ENCODE results near the gene NTSR1.

NTSR1 gene

DNA sequence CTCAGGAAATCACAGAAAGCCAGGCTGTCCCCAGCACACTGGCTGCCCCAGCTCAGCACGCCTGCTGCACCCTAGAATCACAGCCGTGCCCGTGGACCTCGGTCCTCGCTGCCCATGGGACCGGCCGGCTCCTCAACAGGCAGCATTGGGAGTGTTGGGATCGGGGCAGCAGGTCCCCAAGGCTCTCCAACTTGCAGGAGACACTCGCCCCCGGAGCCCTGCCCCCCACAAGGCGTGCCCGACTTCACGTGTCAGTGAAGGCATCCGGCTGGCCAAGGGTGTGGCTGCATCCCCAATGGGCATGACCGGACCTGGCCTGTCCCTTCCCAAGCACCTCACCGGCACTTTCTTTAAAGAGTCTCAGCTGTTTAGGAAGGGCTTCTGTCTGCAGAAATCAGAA lies 3.0 kb upstream of the NTSR1 start:
- no peaks in the 10 kb centered on the region for H3K36me3 Mint-ChIP-seq (ENCODE audit: low read depth)
- peaks cover 15% of the 10 kb centered on the region for H3K4me1 Mint-ChIP-seq (ENCODE audit: low read depth)
- H3K4me3 Mint-ChIP-seq: no peak overlapping the region
- no peaks in the 10 kb centered on the region for H3K9me3 Mint-ChIP-seq
- DNase-seq: no peak
- no peak overlapping the region for H3K27ac Mint-ChIP-seq
- H3K27me3 Mint-ChIP-seq: peaks cover 30% of the 10 kb centered on the region

DNA sequence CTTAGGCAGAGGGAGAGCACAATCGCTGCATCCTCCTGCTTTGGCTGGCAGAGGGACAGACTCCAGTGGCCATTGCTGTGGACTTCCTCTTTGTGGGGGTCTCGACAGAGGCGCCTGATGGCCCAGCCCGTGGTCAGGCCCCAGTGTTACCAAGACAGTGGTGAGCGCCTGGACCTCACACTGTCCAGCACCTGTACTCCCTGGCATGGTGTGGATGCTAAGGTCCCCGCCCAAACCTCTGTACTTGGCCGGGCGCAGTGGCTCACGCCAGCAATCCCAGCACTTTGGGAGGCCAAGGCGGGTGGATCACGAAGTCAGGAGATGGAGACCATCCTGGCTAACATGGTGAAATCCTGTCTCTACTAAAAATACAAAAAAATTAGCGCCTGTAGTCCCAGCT lies 2.3 kb upstream of the NTSR1 start:
- Mint-ChIP-seq H3K27ac (no peak overlapping the region), H3K27me3 (peaks cover 30% of the 10 kb centered on the region)

DNA sequence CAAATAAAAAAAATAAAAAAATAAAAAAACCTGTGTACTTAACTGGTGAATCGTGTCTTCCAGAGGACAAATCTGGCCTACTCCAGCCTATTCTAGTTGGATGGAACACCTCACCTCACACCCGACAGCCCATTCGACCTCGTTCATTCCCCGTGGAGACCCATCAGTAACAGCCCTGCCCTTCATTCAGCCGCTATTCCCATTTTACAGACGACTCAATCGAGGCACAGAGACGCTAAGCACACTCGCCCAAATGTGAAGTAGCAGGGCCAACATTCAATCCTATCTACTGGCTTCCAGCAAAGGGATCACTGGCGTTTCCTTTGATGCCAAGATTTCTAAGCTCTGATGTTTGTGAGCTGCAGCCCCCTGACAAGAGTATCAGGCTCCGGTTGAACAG lies 1.8 kb upstream of the NTSR1 start:
- peaks cover 32% of the 10 kb centered on the region for H3K27me3 Mint-ChIP-seq
- H3K4me1 Mint-ChIP-seq (ENCODE audit: low read depth): peaks cover 15% of the 10 kb centered on the region
- no peaks in the 10 kb centered on the region for H3K36me3 Mint-ChIP-seq (ENCODE audit: low read depth)
- no peak overlapping the region for H3K27ac Mint-ChIP-seq
- no peak for DNase-seq
- H3K4me3 Mint-ChIP-seq: no peak overlapping the region
- H3K9me3 Mint-ChIP-seq: no peaks in the 10 kb centered on the region

More for the DNA sequence above, 2.3 kb upstream of the NTSR1 start:
- Mint-ChIP-seq H3K36me3 (ENCODE audit: low read depth) (no peaks in the 10 kb centered on the region), H3K9me3 (no peaks in the 10 kb centered on the region), H3K4me3 (no peak overlapping the region), H3K4me1 (ENCODE audit: low read depth) (peaks cover 15% of the 10 kb centered on the region)
- no peak for DNase-seq

DNA sequence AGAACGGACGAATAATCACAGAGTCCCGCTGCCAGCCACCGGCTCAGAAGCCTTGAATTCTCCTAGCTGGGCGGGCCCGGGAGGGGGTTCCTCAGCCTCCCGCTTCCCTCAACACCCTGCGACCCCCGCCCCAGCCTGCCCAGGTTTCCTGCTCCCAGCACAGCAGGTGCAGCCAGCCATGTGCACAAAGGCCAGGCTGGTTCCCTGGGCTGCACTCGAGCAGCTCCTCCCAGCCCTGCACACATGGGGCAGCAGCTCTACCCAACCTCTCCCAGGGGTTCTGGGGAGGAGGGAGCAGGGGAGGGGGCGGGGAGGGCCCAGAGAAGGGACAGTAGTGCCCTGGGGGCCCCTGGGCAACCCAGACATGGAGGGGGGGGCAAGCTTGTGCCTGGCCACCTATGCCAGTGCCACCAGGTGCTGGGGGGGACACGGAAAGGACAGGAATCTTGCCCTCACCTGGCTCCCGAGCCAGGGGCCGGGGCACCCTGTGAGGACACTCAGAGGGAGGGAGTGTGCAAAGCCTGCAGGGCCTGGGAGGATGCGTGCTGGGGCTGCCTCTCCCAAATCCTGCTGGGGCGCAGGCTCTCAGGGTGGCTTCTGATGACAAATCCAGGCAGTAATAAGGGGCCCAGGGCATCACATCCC lies 1.2 kb upstream of the NTSR1 start:
- Mint-ChIP-seq H3K36me3 (ENCODE audit: low read depth) (no peaks in the 10 kb centered on the region), H3K27me3 (peaks cover 32% of the 10 kb centered on the region), H3K9me3 (no peaks in the 10 kb centered on the region), H3K27ac (no peak overlapping the region), H3K4me3 (no peak overlapping the region), H3K4me1 (ENCODE audit: low read depth) (peaks cover 15% of the 10 kb centered on the region)
- no peak for DNase-seq

DNA sequence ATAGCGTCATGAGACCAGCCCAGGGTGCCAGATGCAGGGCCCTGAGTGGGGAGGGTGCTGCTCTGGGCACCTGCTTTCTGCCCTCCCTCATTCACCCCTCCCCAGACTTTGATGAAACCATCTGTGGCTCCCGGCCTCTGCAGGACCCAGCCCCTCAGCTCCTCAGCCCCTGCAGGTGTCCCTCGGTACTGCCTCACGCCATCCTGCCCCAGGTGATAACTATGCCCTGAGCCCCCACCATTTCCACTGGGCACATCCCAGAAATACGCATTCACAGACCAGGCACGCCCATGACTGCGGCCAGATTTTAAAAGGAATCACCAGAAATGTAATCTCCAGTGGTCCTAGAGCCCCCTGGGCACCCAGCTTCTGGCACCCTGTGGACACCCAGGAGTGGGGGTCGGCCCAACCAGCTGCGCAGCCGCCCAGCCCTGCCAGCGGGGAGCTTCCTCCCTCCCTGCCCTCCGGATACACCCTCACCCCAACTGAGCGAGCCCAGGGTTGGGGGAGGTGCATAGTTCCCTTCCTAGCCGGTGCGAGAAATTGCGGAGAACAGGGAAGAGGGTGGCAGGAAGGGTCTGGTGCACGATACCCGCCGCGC lies 615 bp upstream of the NTSR1 start:
- Mint-ChIP-seq H3K4me1 (ENCODE audit: low read depth) (peaks cover 15% of the 10 kb centered on the region), H3K9me3 (no peaks in the 10 kb centered on the region), H3K27ac (no peak overlapping the region), H3K36me3 (ENCODE audit: low read depth) (no peaks in the 10 kb centered on the region), H3K4me3 (peak overlapping the region; percentile 31), H3K27me3 (peaks cover 32% of the 10 kb centered on the region)
- DNase-seq: no peak

DNA sequence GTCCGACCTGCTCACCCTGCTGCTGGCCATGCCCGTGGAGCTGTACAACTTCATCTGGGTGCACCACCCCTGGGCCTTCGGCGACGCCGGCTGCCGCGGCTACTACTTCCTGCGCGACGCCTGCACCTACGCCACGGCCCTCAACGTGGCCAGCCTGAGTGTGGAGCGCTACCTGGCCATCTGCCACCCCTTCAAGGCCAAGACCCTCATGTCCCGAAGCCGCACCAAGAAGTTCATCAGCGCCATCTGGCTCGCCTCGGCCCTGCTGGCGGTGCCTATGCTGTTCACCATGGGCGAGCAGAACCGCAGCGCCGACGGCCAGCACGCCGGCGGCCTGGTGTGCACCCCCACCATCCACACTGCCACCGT lies 885 bp downstream of the NTSR1 start:
- no peak overlapping the region for H3K4me3 Mint-ChIP-seq
- H3K9me3 Mint-ChIP-seq: no peaks in the 10 kb centered on the region

DNA sequence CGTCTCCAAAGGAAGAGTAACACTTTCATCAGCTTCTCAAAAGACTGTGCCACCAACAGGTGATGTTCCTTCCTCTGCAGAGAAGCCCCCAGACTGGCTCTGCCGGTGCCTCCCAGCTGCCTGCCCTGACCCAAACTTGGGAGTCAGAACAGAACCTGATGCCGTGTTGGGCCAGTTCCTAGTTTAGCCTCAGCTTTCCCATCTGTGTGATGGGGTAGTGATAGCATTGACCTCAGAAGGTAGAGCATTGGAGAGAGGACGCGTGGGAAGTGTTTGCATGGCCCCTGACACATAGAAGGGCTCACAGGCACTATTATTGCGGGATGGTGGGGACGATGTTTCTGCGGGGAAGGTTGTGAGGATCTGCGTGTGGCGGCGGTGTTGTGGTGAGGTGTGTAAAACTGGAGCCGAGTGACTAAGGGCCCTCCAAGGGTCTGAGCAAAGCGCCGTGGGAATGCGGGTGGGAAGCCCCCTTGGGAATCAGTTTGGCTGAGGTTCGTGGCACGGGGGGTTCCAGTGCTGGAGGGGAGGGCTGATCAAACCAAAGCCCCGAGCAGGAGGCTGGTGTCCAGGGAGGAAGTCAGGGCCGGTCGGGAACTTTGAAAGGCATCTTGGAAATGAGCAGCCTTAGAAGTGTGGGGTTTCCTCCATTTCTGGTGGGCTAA lies 1.7 kb downstream of the NTSR1 start:
- peaks cover 10% of the 10 kb centered on the region for H3K4me1 Mint-ChIP-seq (ENCODE audit: low read depth)
- no peak overlapping the region for H3K27ac Mint-ChIP-seq
- H3K36me3 Mint-ChIP-seq (ENCODE audit: low read depth): no peaks in the 10 kb centered on the region
- no peak for DNase-seq
- peaks cover 32% of the 10 kb centered on the region for H3K27me3 Mint-ChIP-seq
- no peak overlapping the region for H3K4me3 Mint-ChIP-seq
- no peaks in the 10 kb centered on the region for H3K9me3 Mint-ChIP-seq

More for the DNA sequence above, 885 bp downstream of the NTSR1 start:
- Mint-ChIP-seq H3K27ac (no peak overlapping the region), H3K36me3 (ENCODE audit: low read depth) (no peaks in the 10 kb centered on the region), H3K4me1 (ENCODE audit: low read depth) (peaks cover 7% of the 10 kb centered on the region), H3K27me3 (peaks cover 32% of the 10 kb centered on the region)
- no peak for DNase-seq

DNA sequence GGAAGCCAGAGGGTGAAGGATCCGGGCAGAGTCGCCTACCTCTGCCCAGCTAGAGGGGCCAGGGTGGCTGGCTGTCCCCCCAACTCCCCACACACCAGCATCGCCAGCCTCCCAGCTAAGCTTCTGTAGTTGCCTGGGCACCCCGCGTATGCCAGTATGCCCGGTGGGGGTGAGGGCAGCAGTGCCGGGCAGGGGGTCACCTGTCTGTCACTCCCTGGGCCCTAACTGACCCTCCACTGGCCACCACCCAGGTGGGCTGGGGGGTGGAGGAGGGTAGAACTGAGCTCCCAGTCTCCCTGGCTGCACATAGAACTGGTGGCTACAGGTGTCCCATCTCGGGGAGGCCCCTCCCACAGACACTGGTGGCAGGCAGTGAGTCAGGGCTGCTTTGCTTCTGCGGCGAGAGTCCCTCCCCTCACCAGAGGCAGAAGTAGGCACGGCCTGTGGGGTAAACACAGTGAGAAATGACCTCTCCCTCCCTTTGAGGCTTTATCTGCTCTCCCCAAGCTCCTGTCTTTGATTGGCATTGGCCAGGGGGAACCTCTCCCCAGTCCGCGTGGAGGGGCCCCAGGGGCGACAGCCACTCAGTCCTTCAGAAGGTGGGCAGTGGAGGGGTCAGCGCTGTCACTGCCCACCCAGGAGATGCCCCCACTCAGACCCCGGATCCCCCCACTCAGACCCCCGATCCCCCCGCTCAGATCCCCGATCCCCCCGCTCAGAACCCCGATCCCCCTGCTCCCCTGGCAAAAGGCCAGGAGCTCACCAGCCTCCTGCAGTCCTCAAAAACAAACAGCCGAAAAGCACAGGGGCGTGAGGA lies 2.5 kb downstream of the NTSR1 start:
- Mint-ChIP-seq H3K4me3 (no peak overlapping the region), H3K4me1 (ENCODE audit: low read depth) (peaks cover 16% of the 10 kb centered on the region), H3K36me3 (ENCODE audit: low read depth) (no peaks in the 10 kb centered on the region), H3K27ac (no peak overlapping the region), H3K9me3 (no peaks in the 10 kb centered on the region), H3K27me3 (peaks cover 32% of the 10 kb centered on the region)
- no peak for DNase-seq

DNA sequence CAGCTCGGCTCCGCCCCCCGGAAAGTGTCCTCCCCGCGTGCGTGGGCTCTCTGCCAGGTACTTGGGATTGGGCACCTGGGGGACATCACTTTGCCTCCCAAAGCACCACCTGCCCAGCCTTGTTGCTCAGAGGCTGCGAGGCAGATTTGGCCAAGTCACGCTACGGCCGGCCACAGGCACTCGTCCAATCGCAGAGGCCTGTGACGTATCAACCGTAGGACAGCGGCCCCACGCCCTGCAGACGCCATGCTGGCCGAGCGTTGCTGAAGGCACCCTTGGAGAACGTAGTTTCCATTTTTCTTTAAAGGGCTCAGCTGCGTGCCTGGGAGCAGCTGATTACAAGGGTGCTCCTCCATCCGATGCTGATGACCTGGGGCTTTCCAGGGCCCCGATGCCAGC lies 3.1 kb downstream of the NTSR1 start:
- Mint-ChIP-seq H3K9me3 (no peaks in the 10 kb centered on the region), H3K4me1 (ENCODE audit: low read depth) (peaks cover 22% of the 10 kb centered on the region), H3K27ac (no peak overlapping the region), H3K4me3 (no peak overlapping the region), H3K36me3 (ENCODE audit: low read depth) (no peaks in the 10 kb centered on the region), H3K27me3 (peaks cover 32% of the 10 kb centered on the region)
- no peak for DNase-seq

DNA sequence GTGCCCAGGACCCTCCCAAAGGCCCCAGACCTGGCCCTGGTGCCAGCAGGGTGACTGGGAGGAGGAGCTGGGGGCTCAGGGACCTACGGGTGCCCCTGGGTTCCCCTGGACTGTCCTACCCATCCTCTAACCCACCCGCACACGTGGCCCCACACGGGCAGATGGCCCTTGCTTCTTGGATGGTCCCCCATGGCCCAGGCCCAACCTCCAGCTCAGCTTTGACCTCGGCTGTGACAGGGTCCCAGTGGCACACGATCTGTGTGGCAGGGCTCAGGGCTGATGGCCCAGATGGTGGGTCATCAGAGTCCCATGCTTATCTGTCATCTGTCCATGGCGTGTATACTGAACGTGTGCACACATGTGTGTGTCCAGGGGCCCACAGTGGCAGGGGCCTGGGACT lies 4.0 kb downstream of the NTSR1 start:
- Mint-ChIP-seq H3K36me3 (ENCODE audit: low read depth) (no peaks in the 10 kb centered on the region), H3K4me1 (ENCODE audit: low read depth) (peaks cover 28% of the 10 kb centered on the region), H3K27me3 (peaks cover 24% of the 10 kb centered on the region), H3K9me3 (no peaks in the 10 kb centered on the region), H3K27ac (no peak overlapping the region), H3K4me3 (no peak overlapping the region)
- DNase-seq: no peak

DNA sequence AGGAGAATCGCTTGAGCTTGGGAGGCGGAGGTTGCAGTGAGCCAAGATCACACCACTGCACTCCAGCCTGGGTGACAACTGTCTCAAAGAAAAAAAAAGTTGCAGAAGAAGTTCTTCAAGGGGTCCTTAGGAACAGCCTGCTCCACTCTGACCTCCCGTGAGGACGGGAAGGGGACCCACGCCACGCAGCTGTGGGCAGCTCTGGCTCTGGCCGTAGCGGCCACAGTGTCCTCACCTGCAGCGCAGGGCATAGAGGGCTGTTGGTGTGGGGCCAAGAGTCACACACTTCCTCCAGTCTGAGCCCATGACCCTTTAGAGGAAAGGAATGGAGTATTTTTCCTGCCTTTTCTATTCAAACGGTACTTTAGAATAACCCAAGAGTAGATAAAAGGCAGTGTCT lies 5.4 kb downstream of the NTSR1 start:
- H3K9me3 Mint-ChIP-seq: no peaks in the 10 kb centered on the region
- peaks cover 25% of the 10 kb centered on the region for H3K4me1 Mint-ChIP-seq (ENCODE audit: low read depth)
- no peak overlapping the region for H3K27ac Mint-ChIP-seq
- no peaks in the 10 kb centered on the region for H3K36me3 Mint-ChIP-seq (ENCODE audit: low read depth)
- H3K27me3 Mint-ChIP-seq: peaks cover 17% of the 10 kb centered on the region
- no peak for DNase-seq
- H3K4me3 Mint-ChIP-seq: no peak overlapping the region

DNA sequence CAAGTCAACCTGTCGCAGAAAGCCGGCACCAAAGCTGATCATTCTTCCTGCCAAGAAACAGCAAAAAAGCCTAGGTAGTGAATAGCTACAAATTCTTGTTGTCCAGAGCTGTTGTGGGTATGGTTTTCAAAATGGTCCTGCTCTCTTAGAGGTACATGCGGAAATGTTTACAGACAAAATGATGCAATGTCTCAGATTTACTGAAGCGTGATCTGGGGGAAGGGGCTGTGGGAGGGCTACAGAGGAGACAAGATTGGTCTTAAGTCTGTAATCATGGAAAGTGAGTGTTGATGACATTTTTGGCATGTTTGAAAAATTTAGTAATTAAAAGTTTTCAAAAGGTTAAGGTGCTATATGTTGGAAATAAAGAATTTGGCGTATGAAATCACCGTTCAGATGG lies 6.2 kb downstream of the NTSR1 start:
- Mint-ChIP-seq H3K4me1 (ENCODE audit: low read depth) (peaks cover 25% of the 10 kb centered on the region), H3K9me3 (peaks cover 4% of the 10 kb centered on the region), H3K27ac (no peak overlapping the region), H3K36me3 (ENCODE audit: low read depth) (no peaks in the 10 kb centered on the region), H3K4me3 (no peak overlapping the region), H3K27me3 (peaks cover 11% of the 10 kb centered on the region)
- no peak for DNase-seq

DNA sequence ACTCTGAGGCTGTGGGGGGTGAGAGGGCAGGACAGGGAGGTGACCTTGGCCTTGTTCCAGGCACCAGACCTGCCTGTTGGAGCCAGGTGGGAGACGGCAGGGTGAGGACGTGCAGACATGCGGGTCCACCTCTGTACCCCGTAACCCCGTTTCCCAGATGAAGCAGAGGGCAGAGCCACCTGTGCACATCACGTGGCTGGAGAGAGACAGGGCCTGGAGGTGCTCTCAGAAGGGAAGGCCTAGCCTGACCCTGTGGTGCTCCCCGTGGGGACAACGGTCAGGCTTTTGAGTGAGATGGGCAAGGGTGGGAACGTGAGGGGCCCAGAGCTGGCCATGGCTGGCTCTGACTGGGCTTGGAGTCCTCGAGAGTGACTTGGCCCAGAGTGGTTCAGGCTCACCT lies 6.6 kb downstream of the NTSR1 start:
- Mint-ChIP-seq H3K9me3 (peaks cover 4% of the 10 kb centered on the region), H3K4me3 (no peak overlapping the region), H3K27ac (no peak overlapping the region), H3K4me1 (ENCODE audit: low read depth) (peaks cover 24% of the 10 kb centered on the region), H3K36me3 (ENCODE audit: low read depth) (no peaks in the 10 kb centered on the region), H3K27me3 (peaks cover 6% of the 10 kb centered on the region)
- no peak for DNase-seq

DNA sequence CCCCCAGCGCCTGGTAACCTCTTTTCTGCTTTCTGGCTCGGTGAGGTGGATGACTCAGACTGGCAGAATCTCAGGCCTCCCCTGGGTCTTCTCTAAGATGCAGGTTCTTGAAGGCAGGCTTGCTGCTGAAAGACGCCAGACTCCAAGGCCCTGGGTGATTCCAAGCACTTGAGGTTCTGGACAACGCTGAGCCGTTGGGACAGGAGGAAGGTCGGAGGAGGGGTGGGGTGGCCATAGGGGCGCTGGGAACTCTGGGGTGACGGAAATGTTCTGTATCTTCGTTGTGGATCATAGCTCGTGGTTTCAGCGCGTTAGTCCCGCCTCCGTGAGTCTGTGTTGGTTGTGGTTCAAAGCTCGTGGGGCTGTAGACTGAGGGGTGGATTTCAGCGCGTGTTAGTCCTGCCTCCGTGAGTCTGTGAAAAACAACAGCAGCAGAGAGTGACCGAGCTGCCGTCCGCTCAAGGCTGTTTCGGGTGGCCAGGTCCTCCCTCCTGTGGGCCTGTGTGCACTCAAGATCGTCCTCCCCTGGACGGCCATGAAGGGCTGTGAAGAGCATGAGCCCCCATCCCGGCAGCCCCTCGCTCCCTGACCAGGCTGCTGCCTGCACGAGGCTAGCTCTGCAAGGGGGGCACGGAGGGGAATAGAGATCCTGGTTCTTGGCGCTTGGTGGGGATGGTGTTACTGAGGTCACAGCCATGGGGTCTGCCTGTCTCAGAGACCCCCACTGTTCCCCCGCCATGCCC lies 7.7 kb downstream of the NTSR1 start:
- Mint-ChIP-seq H3K27ac (peak overlapping the region; percentile 67), H3K4me1 (ENCODE audit: low read depth) (peaks cover 24% of the 10 kb centered on the region), H3K4me3 (no peak overlapping the region), H3K36me3 (ENCODE audit: low read depth) (peaks cover under 1% of the 10 kb centered on the region), H3K9me3 (peaks cover 10% of the 10 kb centered on the region), H3K27me3 (peaks cover 2% of the 10 kb centered on the region)
- peak; percentile 55 for DNase-seq
